CD14-positive monocyte (primary cell): ENCODE measurements around the gene EXOC1. TPM values are rescaled to one million over a fixed set of nuclear protein-coding genes. Genes with fewer than 3 reads are reported as not detected.

Source experiments
- DNase-seq, 3 donors: peaks; one replicate each; pipeline ENCODE4 v3.0.0-alpha.2; 2011 to 2022
- H2AFZ ChIP-seq: 2 replicates; pipeline ENCODE4 v1.6.0; 2012; ENCODE audit warnings: mild to moderate bottlenecking, low read depth, low read length, inconsistent platforms; ENCODE audit not compliant: insufficient read depth, poor library complexity, severe bottlenecking
- H3K27ac ChIP-seq, 2 donors: 1 replicate in 1 of 2; 2 replicates in 1 of 2; pipeline ENCODE4 v1.5.1; 2012 to 2013; ENCODE audit warnings: low read length in 2 of 2, control low read depth in 1 of 2, inconsistent platforms in 1 of 2, low read depth in 1 of 2, mild to moderate bottlenecking in 1 of 2
- H3K27me3 ChIP-seq, 2 donors: one replicate each; pipeline versions ENCODE4 v1.6.0 to v1.6.1; 2011 to 2013; ENCODE audit warnings: low read length in 2 of 2; ENCODE audit not compliant: control insufficient read depth in 2 of 2, insufficient read depth in 2 of 2
- H3K36me3 ChIP-seq, 2 donors: replicated peaks in 1 of 2; 1 replicate in 1 of 2; 2 replicates in 1 of 2; pipeline versions ENCODE4 v1.5.1 to v1.6.1; 2012 to 2013; ENCODE audit warnings: low read length in 2 of 2, control low read depth in 1 of 2, inconsistent platforms in 1 of 2, mild to moderate bottlenecking in 1 of 2; ENCODE audit not compliant: insufficient read depth in 2 of 2, control insufficient read depth in 1 of 2
- H3K4me1 ChIP-seq, 2 donors: 1 replicate in 1 of 2; 2 replicates in 1 of 2; pipeline versions ENCODE4 v1.5.1 to v1.6.1; 2012 to 2013; ENCODE audit warnings: low read length in 2 of 2, control low read depth in 1 of 2, inconsistent platforms in 1 of 2, mild to moderate bottlenecking in 1 of 2, moderate library complexity in 1 of 2; ENCODE audit not compliant: insufficient read depth in 2 of 2, control insufficient read depth in 1 of 2
- H3K4me2 ChIP-seq: replicated peaks from 2 replicates; pipeline ENCODE3; 2012; ENCODE audit warnings: low read length, moderate library complexity, mild to moderate bottlenecking; ENCODE audit not compliant: poor library complexity, severe bottlenecking; ENCODE audit errors: extremely low read depth
- H3K4me3 ChIP-seq, 3 experiments: fragments of 200-600 bp in 1 of 3; sonication (generic) in 1 of 3; replicated peaks in 1 of 3; 1 replicate in 2 of 3; 2 replicates in 1 of 3; pipeline ENCODE4 v1.5.1; 2011 to 2013; ENCODE audit warnings: low read length in 3 of 3, mild to moderate bottlenecking in 3 of 3, control low read depth in 2 of 3, low read depth in 2 of 3, inconsistent platforms in 1 of 3, moderate library complexity in 1 of 3
- H3K79me2 ChIP-seq: 2 replicates; pipeline ENCODE4 v1.6.0; 2012; ENCODE audit warnings: mild to moderate bottlenecking, control low read depth, inconsistent platforms, low read length, moderate library complexity; ENCODE audit not compliant: insufficient read depth
- H3K9ac ChIP-seq: 2 replicates; pipeline ENCODE4 v1.6.0; 2017; ENCODE audit warnings: low read length, mild to moderate bottlenecking; ENCODE audit not compliant: insufficient read depth, poor library complexity, severe bottlenecking
- H3K9me3 ChIP-seq, 2 donors: replicated peaks in 1 of 2; 1 replicate in 1 of 2; 2 replicates in 1 of 2; pipeline versions ENCODE4 v1.5.1 to v1.6.1; 2012 to 2013; ENCODE audit warnings: low read length in 2 of 2, control low read depth in 1 of 2; ENCODE audit not compliant: control insufficient read depth in 1 of 2, insufficient read depth in 1 of 2
- H4K20me1 ChIP-seq: 2 replicates; pipeline ENCODE4 v1.6.0; 2012; ENCODE audit warnings: mild to moderate bottlenecking, low read length, control low read depth, moderate library complexity; ENCODE audit not compliant: insufficient read depth
- H3K27ac Mint-ChIP-seq, 7 donors: one replicate each; pipeline ENCODE4 v1.8.0; 2020; ENCODE audit warnings: mild to moderate bottlenecking in 7 of 7, mixed read lengths in 7 of 7, moderate library complexity in 6 of 7, inconsistent platforms in 2 of 7
- H3K27me3 Mint-ChIP-seq, 3 donors: one replicate each; pipeline ENCODE4 v1.8.0; 2021 to 2022; ENCODE audit warnings: low read depth in 3 of 3, mild to moderate bottlenecking in 3 of 3, mixed read lengths in 3 of 3, moderate library complexity in 3 of 3, inconsistent platforms in 1 of 3
- H3K36me3 Mint-ChIP-seq, 2 donors: one replicate each; pipeline ENCODE4 v1.8.0; 2020; ENCODE audit warnings: mixed read lengths in 2 of 2, inconsistent platforms in 1 of 2, mild to moderate bottlenecking in 1 of 2
- H3K4me1 Mint-ChIP-seq: one replicate; pipeline ENCODE4 v1.8.0; 2020; ENCODE audit warnings: mild to moderate bottlenecking, mixed read lengths
- H3K4me3 Mint-ChIP-seq, 2 donors: one replicate each; pipeline ENCODE4 v1.8.0; 2020; ENCODE audit warnings: mild to moderate bottlenecking in 2 of 2, mixed read lengths in 2 of 2, moderate library complexity in 1 of 2
- H3K9me3 Mint-ChIP-seq, 7 donors: one replicate each; pipeline ENCODE4 v1.8.0; 2020 to 2022; ENCODE audit warnings: mixed read lengths in 7 of 7, mild to moderate bottlenecking in 6 of 7, moderate library complexity in 6 of 7, inconsistent platforms in 2 of 7
- CTCF ChIP-seq: fragments of 200-600 bp; IDR thresholded peaks from one replicate; pipeline ENCODE4 v1.8.0; 2022; ENCODE audit warnings: antibody characterized with exemption, mild to moderate bottlenecking
- WGBS: methylation state at CpG from one replicate; pipeline ENCODE4 v1.1.5; 2013; ENCODE audit warnings: missing lambda C conversion rate; ENCODE audit not compliant: insufficient coverage; 5-methylcytosine and 5-hydroxymethylcytosine counted together
- intact Hi-C, 2 donors: fragments of 100-400 bp; cut with micrococcal nuclease; formaldehyde crosslinking; loops; one replicate each; pipeline versions ENCODE4 v1.15.0 to v1.15.1; 2023
- polyA plus RNA-seq, 3 donors: library from polyadenylated mRNA; depleted of rRNA in 1 of 3; unstranded in 2 of 3; stranded (reverse) in 1 of 3; fragments of 300-500 nt in 2 of 3; fragments of >200 nt in 1 of 3; fragmentation: Illumina TruSeq in 2 of 3; gene quantifications; 1 replicate in 2 of 3; 2 replicates in 1 of 3; pipeline ENCODE4 v1.2.3, GENCODE V29; 2012 to 2021

Gene EXOC1
- polyA plus RNA-seq, 3 donors, result 13.7 to 22.9 (median 21.2) TPM

- Histone ChIP-seq H3K36me3 (no peaks in the 10 kb centered on the region), H3K4me1 (no peaks in the 10 kb centered on the region), H3K79me2 (no peaks in the 10 kb centered on the region), H3K27ac (no peak overlapping the region), H4K20me1 (no peaks in the 10 kb centered on the region), H3K27me3 (no peaks in the 10 kb centered on the region), H3K9ac (no peak overlapping the region), H3K9me3 (no peaks in the 10 kb centered on the region), H3K4me3 (no peak overlapping the region), H2AFZ (no peak overlapping the region), H3K4me2 (no peak overlapping the region)
- no peaks in the 10 kb centered on the region for H3K27me3 Mint-ChIP-seq
- no peak for TF ChIP-seq CTCF
- no peak overlapping the region for H3K27ac Mint-ChIP-seq
- H3K36me3 Mint-ChIP-seq, result no peaks in the 10 kb centered on the region
- H3K9me3 Mint-ChIP-seq, result peaks cover 1 to 19% (median 3%) of the 10 kb centered on the region in 7 donors
- intact Hi-C loops, result no loop called here
- DNase-seq, result no peak
- no peaks in the 10 kb centered on the region for H3K4me1 Mint-ChIP-seq
- WGBS, result no CpG with 5 or more reads among the region's 1 CpG
- no peak overlapping the region for H3K4me3 Mint-ChIP-seq
These were observed 15.1 kb upstream of the EXOC1 start for GRCh38 chr4:55838356-55838755.

GRCh38 chr4:55838952-55839351, 14.5 kb upstream of the EXOC1 start:
- no peak overlapping the region for H3K4me3 ChIP-seq
- peaks cover 1 to 19% (median 3%) of the 10 kb centered on the region in 7 donors for H3K9me3 Mint-ChIP-seq
- H2AFZ ChIP-seq, result no peak overlapping the region
- H3K4me2 ChIP-seq, result no peak overlapping the region
- no peaks in the 10 kb centered on the region for H3K9me3 ChIP-seq
- DNase-seq, result no peak
- no peaks in the 10 kb centered on the region for H3K4me1 Mint-ChIP-seq
- H3K36me3 ChIP-seq, result no peaks in the 10 kb centered on the region
- intact Hi-C loops, result no loop called here
- H3K4me1 ChIP-seq, result no peaks in the 10 kb centered on the region
- H3K27me3 ChIP-seq, result no peaks in the 10 kb centered on the region
- TF ChIP-seq CTCF, result no peak
- no peaks in the 10 kb centered on the region for H3K27me3 Mint-ChIP-seq
- H3K79me2 ChIP-seq, result no peaks in the 10 kb centered on the region
- no peak overlapping the region for H3K27ac ChIP-seq
- no peaks in the 10 kb centered on the region for H4K20me1 ChIP-seq
- H3K4me3 Mint-ChIP-seq, result no peak overlapping the region
- H3K36me3 Mint-ChIP-seq, result no peaks in the 10 kb centered on the region
- H3K9ac ChIP-seq, result no peak overlapping the region
- no peak overlapping the region for H3K27ac Mint-ChIP-seq
